ENCODE results near the gene HBG1.

- TF ChIP-seq POLR2A (IDR thresholded peaks at IDR 0.05), result no peak
- no peak for TF ChIP-seq CTCF (IDR thresholded peaks at IDR 0.05)
These were observed 2.1 kb upstream of the HBG1 start for GRCh38 chr11:5251746-5252145.
